Measurements from ENCODE around the gene SEC23A.

SEC23A gene

DNA sequence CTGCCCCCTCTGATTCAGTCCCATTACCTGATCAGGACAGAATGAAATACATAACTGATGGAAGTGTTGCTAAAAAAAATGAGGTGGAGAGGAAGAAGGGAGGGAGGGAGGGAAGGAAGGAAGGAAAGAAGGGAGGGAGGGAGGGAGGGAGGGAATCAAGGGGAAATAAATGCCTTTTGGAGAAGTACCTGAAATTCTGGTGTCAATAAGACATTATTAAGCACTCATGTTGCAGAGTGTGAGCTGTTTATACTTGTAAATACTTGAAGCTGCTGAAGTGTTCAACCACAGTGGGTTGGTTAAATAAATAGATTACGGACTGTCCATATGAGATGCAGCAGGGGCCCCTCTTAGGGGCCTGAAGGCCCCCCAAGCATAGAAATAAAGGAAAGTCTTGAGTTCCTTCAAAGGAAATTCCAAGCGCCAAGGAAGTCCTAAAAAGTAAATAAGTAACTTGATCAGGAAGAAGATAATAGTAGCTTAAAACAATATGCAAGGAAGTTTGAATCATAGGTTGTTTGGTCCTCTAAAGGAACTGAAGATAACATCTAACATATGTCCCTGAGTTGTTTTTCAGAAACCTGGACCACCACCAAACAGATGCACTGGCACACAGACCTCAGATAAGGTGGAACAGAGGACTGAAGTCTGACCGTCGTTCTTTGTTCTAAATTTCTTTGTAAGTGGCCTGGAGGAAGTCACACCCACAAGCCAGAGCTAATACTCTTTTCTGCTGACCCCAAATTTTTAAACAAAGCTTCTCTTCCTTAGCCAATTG is 110.8 kb downstream of the SEC23A start:
- DNase-seq, result no peak

DNA sequence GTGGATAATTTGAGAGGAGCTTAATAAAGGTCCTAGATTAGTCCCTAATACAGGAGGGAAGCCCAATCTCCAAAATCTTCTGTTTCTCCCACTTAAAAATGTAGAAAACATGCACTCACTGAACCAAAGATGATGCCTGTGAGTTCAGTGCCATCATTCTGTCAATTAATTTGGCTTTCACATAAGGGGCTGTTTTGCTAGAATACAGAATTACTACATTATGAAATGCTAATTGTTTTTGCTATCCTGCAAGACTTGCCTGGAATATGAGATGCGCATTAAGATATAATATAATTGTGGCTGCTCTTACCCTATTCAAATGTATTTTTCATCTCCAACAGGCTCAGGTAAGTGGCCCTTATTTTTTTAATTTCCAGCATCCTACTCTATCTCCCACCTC is 111.7 kb downstream of the SEC23A start:
- no peak for DNase-seq

DNA sequence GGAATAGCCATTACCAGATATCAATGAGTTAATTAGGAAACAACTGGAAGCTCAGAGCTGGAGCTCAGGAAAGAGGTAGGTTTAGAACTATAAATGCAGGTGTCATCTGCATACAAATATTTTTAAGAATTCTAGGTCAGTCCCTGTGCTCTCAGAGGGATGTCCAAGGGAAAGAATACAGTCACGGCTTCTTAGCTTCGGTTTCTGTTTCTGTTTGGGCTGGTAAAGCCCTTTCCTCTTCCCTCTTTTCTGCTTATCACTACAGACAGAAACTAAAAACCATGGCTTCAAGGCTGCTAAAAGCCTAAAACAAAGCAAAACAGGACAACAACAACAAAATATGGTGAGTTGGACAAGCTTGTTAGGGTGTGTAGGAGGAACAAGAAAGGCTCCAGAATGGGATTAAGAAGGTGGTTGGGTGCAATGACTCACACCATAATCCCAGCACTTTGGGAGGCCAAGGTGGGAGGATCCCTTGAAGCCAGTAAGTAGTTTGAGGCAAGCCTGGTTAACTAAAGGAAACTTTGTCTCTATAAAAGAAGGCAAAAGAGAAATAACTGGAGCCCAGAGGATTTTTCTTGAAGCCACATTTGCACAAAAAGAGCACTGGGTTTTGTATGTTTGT is 113.0 kb downstream of the SEC23A start:
- DNase-seq, result no peak

DNA sequence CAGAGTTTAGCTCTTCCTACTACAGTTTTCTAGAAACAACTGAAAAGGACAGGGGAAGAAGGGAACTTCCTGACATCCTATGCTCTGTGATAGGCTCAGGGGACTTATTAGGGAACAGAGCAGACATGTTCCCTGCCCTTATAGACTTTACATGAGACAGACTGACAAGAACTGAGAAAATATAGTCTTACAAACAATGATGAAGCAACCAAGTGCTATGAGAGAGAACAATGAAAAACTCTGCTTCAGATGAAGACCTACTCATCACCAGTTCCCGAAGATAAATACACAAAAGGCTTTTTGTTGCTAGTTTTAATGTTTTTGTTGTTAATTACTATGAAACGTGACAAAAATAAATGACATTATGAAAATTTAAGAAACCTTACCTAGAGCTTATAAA is 115.3 kb downstream of the SEC23A start:
- DNase-seq, result no peak

DNA sequence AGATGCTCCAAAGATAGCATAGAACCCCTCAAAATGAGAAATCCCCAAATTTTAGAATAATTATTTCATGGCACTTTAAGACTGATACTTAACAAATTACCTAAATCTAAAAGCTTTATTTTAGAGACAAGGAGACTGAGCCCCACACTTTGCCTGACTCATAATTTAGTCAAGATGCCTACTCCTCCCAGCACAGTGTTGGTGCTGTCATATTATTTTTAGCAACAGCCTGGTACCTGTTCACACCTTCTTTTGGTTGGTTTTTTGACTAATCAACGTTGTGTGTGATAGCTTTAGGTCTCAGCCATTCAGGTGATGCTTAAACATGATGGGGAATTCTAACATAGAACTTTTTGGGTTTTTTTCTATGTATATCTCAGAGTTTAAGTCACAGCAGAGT is 120.2 kb downstream of the SEC23A start:
- DNase-seq, result no peak

DNA sequence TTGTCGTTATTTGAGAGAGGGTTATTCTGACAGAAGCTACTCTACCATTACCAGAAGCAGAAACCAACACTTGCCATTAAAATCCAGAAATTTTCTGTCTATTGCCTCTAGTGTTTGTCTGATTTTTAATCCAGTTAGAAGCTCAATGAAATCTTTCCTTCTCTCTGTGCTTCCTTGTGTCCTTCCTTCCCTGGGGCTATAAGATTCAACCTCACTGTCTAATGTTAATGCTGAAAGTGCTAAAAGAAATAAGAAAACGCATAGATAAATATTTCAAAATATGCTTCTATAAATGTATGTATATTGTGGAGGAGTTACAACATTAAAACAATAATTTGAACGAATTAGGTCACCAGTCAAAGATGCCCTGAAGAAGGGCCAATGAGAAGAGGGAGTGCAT is 120.8 kb downstream of the SEC23A start:
- DNase-seq, result no peak
